Mucosa of descending colon (tissue), 3 donors: ENCODE data around the gene EPB41L1. TPM values are rescaled to one million over a fixed set of nuclear protein-coding genes. Genes with fewer than 3 reads are reported as not detected.

ENCODE experiments used
- ATAC-seq: fragments of 200-7000 bp; cut with Tn5 transposase; one replicate; pipeline ENCODE4 v1.9.1; 2020; ENCODE audit warnings: mild to moderate bottlenecking, moderate library complexity
- DNase-seq, 3 donors: peaks; one replicate each; pipeline ENCODE4 v3.0.0-alpha.2; 2020
- H3K36me3 ChIP-seq: fragments of 200-600 bp; one replicate; pipeline ENCODE4 v1.8.0; 2021; ENCODE audit warnings: low read depth, mild to moderate bottlenecking
- H3K4me1 ChIP-seq: fragments of 200-600 bp; one replicate; pipeline ENCODE4 v1.8.0; 2021; ENCODE audit warnings: low read depth, mild to moderate bottlenecking
- H3K4me3 ChIP-seq: fragments of 200-600 bp; one replicate; pipeline ENCODE4 v1.8.0; 2021; ENCODE audit warnings: mild to moderate bottlenecking
- H3K9me3 ChIP-seq: fragments of 200-600 bp; one replicate; pipeline ENCODE4 v1.8.0; 2021; ENCODE audit warnings: mild to moderate bottlenecking
- CTCF ChIP-seq: fragments of 200-600 bp; IDR thresholded peaks from one replicate; pipeline ENCODE4 v1.8.0; 2022; ENCODE audit warnings: antibody characterized with exemption, mild to moderate bottlenecking
- intact Hi-C, 2 donors: fragments of 100-400 bp; cut with DNase I in 1 of 2; cut with micrococcal nuclease in 1 of 2; formaldehyde crosslinking; loops; one replicate each; pipeline versions ENCODE4 v1.11.0 to v1.11.1; 2022; cut with DNase I, micrococcal nuclease
- total RNA-seq, 3 donors: library from RNA; stranded (reverse); fragmentation: NEBNext Ultra II Directional in 2 of 3; extraction: Animal tissue kit (Norgen Biotek cat#: 25700) in 2 of 3; gene quantifications; one replicate each; pipeline versions ENCODE4 v1.2.1 to v1.2.4, GENCODE V29; 2021 to 2023
- donor health status: DM: no; HTN: no; CAD: no; lungs with moderate emphysema.
- donor health status: DM: no; HTN: no; CAD: no.
- donor health status: DM: no; HTN: yes; CAD: no.

EPB41L1 gene
- total RNA-seq, 3 donors from 2014 or later: 41.0 to 95.3 (median 71.7) TPM

DNA sequence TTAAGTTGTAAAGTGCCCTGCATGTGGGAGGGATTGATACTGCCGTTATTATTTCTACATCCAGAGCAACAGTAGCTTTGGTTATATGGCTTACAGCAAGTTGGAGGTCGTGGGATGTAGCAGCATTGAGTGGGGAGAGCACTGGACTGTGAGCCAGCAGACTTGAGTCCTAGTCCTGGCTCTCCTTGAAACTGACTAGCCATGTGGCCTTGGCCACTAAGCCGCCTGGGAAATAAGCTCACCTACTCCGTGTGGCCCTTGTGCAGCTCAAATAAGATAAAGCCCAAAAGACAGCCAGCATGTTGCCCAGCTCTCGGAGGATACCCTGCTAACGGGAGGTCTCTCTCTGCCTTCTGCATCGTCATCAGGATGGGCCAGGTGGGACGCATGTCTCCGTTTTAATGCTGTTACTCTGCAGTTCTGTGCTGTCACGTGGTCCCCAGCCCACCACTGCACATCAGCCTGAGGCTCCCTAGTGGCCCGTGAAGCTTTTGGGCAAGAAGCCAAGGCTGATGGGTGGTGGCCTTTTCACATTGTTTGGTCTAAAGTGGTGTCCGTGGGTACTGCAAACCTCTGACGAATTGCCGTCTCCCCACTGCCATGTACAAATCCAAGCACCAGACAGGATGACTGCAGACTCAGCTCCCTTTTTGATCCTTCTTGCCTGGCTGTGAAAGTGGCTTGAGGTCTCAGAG lies 7.9 kb downstream of the EPB41L1 start:
- Histone ChIP-seq H3K9me3 (no peaks in the 10 kb centered on the region), H3K36me3 (no peaks in the 10 kb centered on the region), H3K4me3 (no peak overlapping the region), H3K4me1 (no peaks in the 10 kb centered on the region)
- no peak for DNase-seq
- TF ChIP-seq CTCF: no peak
- ATAC-seq: no peak
- intact Hi-C loops: no loop called here

DNA sequence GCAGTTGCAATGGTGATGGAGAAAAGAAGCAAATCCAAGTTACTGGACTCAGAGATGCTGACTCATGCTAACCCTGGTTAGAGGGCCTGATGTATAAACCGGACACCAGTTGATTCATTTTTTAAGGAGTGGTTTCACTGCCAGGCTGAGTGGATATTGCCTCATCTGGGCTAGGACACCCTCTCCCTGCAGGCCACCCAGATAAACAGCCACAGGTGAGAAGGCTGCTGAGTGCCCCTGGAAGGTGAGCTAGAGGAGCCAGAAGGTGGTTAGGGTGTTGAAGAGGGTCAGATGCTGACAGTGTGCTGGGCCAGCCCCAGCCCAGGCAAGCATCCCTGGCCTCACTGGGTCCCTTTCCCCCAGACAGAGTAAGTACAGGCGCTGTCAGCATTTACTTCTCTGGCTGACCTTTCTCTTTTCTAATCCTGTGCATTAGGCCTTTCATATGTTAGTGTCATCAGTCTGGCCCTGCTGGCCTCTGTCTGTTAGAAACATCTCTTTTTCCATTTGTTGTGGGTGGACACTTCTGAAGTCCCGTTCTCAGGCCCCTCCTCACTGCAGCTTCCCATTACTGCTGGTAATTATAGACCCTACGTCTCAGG lies 13.5 kb downstream of the EPB41L1 start:
- TF ChIP-seq CTCF: no peak
- ATAC-seq: no peak
- DNase-seq: no peak
- Histone ChIP-seq H3K36me3 (no peaks in the 10 kb centered on the region), H3K4me1 (no peaks in the 10 kb centered on the region), H3K9me3 (no peaks in the 10 kb centered on the region), H3K4me3 (no peak overlapping the region)
- intact Hi-C loops: no loop called here

DNA sequence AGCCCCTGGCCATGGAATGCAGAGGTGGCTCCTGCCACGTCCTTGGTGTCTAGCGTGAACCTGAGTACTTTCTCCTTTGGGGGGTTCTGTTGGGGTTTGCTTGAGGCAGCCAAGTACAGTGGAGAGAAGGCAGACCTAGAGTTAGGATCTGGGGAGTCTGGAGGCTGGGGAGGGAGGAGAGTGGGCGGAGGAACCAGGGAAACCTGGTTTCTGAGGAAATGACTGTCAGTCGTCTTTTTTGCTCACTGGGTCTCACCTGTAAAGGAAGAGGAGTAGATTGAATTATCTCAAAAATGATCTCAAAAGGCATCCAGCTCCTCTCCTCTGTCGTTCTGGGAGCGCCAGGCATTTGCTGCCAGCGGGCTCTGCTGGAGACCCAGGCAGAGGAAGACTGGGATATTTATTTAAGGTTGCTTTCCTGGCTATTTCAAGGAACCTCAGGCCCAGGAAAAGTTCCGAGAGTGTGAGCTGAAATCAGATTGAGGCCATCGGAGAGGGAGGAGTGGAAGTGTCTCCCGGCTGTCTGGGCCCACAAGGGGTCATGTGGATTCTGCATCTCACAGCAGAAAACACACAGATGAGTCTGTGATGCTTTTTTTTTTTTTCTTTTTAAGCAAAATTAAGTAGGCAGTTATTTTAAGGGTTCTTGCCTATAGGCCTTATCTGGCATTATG lies 16.1 kb downstream of the EPB41L1 start:
- ATAC-seq (no peak), DNase-seq (no peak)
- no peak for TF ChIP-seq CTCF
- Histone ChIP-seq H3K4me1 (no peaks in the 10 kb centered on the region), H3K9me3 (no peaks in the 10 kb centered on the region), H3K36me3 (no peaks in the 10 kb centered on the region), H3K4me3 (no peak overlapping the region)
- intact Hi-C loops: no loop called here

DNA sequence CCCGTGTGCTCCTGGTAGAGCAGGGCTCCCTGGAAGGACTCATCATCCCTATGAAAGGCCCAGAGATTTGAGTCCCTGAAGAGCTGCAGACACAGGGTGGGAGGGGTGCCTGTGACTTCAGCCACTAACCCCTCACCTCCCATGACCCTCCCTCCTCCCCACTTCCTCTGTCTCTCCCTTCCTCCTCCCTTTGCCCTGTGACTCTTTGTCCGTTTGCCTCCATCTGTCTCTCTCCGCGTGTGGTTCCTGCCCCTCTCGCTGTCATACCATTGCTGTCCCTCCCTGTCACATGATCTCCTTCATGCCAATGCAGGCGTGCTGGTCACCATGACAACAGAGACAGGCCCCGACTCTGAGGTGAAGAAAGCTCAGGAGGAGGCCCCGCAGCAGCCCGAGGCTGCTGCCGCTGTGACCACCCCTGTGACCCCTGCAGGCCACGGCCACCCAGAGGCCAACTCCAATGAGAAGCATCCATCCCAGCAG lies 19.0 kb downstream of the EPB41L1 start:
- H3K36me3 ChIP-seq: no peaks in the 10 kb centered on the region
- no peak for ATAC-seq
- intact Hi-C loops: no loop called here
- no peaks in the 10 kb centered on the region for H3K9me3 ChIP-seq
- peak in 1 of 3 donors; percentile 13 for DNase-seq
- no peak for TF ChIP-seq CTCF
- H3K4me3 ChIP-seq: no peak overlapping the region
- no peaks in the 10 kb centered on the region for H3K4me1 ChIP-seq

DNA sequence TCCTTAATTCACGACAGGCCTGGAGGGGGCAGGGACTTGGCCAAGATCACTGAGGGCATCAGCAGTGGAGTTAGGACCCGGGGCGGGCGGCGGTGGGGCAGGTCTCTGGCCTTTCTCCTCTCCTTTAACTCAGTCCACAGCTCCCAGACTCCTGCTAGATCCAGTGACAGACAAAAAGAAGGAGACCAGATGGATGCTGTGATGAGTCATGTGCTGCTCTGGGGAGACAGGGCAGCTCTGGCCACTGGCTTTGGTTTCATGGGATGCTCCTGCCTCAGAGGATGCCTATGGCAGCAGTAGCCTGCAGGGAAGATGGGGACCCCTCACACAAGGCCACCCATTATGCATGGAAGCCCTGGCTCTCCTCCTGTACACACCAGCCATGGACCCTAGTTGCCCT lies 20.5 kb downstream of the EPB41L1 start:
- Histone ChIP-seq H3K36me3 (no peaks in the 10 kb centered on the region), H3K9me3 (no peaks in the 10 kb centered on the region), H3K4me3 (no peak overlapping the region), H3K4me1 (no peaks in the 10 kb centered on the region)
- no peak for TF ChIP-seq CTCF
- DNase-seq: peak in 1 of 3 donors; percentile 2
- intact Hi-C loops: no loop called here
- ATAC-seq: no peak
